H9 (cell line): ENCODE data around the gene RPRD2. TPM values are rescaled to one million over a fixed set of nuclear protein-coding genes. Genes with fewer than 3 reads are reported as not detected.
A peak's percentile ranks its signal among the peaks of the same experiment; 100 is the strongest.

Experiments used
- DNase-seq: peaks from one replicate; pipeline ENCODE4 v3.0.0-alpha.2; 2017
- H2AFZ ChIP-seq: one replicate; pipeline ENCODE4 v1.6.1; 2013; ENCODE audit warnings: mild to moderate bottlenecking, low read length, control low read depth, moderate library complexity
- H2AK5ac ChIP-seq: 2 replicates; pipeline ENCODE4 v1.6.1; 2013; ENCODE audit warnings: low read length, control low read depth, mixed read lengths; ENCODE audit not compliant: insufficient read length
- H2BK120ac ChIP-seq: one replicate; pipeline ENCODE4 v1.6.1; 2013; ENCODE audit warnings: low read depth, mild to moderate bottlenecking, low read length, control low read depth, inconsistent platforms; ENCODE audit not compliant: poor library complexity, severe bottlenecking
- H2BK12ac ChIP-seq: 2 replicates; pipeline ENCODE4 v1.6.1; 2013; ENCODE audit warnings: low read length, control low read depth, mixed read lengths, low read depth; ENCODE audit not compliant: insufficient read length
- H2BK15ac ChIP-seq: 2 replicates; pipeline ENCODE4 v1.6.1; 2013; ENCODE audit warnings: low read depth, low read length, control low read depth
- H2BK20ac ChIP-seq: one replicate; pipeline ENCODE4 v1.6.1; 2013; ENCODE audit warnings: low read depth, mild to moderate bottlenecking, low read length, control low read depth, inconsistent platforms; ENCODE audit not compliant: poor library complexity, severe bottlenecking
- H2BK5ac ChIP-seq: 2 replicates; pipeline ENCODE4 v1.6.1; 2013; ENCODE audit warnings: low read length, control low read depth, mixed read lengths; ENCODE audit not compliant: insufficient read length
- H3K14ac ChIP-seq: 2 replicates; pipeline ENCODE4 v1.6.1; 2013; ENCODE audit warnings: low read length, control low read depth; ENCODE audit not compliant: insufficient read depth
- H3K18ac ChIP-seq: 2 replicates; pipeline ENCODE4 v1.6.1; 2013; ENCODE audit warnings: low read depth, mild to moderate bottlenecking, mixed read lengths, low read length, control low read depth; ENCODE audit not compliant: insufficient read length
- H3K23ac ChIP-seq: 2 replicates; pipeline ENCODE4 v1.6.1; 2013; ENCODE audit warnings: low read length, control low read depth, mixed read lengths, low read depth; ENCODE audit not compliant: insufficient read length
- H3K23me2 ChIP-seq: 2 replicates; pipeline ENCODE4 v1.6.1; 2013; ENCODE audit warnings: low read depth, mild to moderate bottlenecking, mixed read lengths, low read length, control low read depth; ENCODE audit not compliant: insufficient read length, poor library complexity, severe bottlenecking
- H3K27ac ChIP-seq: 2 replicates; pipeline ENCODE4 v1.5.1; 2013; ENCODE audit warnings: low read length, control low read depth, mixed read lengths, low read depth; ENCODE audit not compliant: insufficient read length
- H3K27me3 ChIP-seq: 2 replicates; pipeline ENCODE4 v1.6.1; 2013; ENCODE audit warnings: low read length, control low read depth, inconsistent platforms; ENCODE audit not compliant: insufficient read depth
- H3K4ac ChIP-seq: 2 replicates; pipeline ENCODE4 v1.6.1; 2013; ENCODE audit warnings: low read depth, mild to moderate bottlenecking, control low read depth, inconsistent platforms, low read length, moderate library complexity
- H3K4me1 ChIP-seq: 2 replicates; pipeline ENCODE4 v1.6.1; 2013; ENCODE audit warnings: low read length, control low read depth, inconsistent platforms; ENCODE audit not compliant: insufficient read depth
- H3K4me2 ChIP-seq: 2 replicates; pipeline ENCODE4 v1.6.1; 2013; ENCODE audit warnings: low read length, control low read depth, mixed read lengths; ENCODE audit not compliant: insufficient read length, insufficient read depth
- H3K56ac ChIP-seq: 2 replicates; pipeline ENCODE4 v1.6.1; 2013; ENCODE audit warnings: low read depth, mild to moderate bottlenecking, mixed read lengths, low read length, control low read depth; ENCODE audit not compliant: insufficient read length
- H3K79me1 ChIP-seq: 2 replicates; pipeline ENCODE4 v1.6.1; 2013; ENCODE audit warnings: low read depth, mild to moderate bottlenecking, moderate library complexity, low read length, control low read depth, inconsistent platforms; ENCODE audit not compliant: insufficient read depth, poor library complexity, severe bottlenecking
- H3K79me2 ChIP-seq: 2 replicates; pipeline ENCODE4 v1.6.1; 2013; ENCODE audit warnings: low read length, control low read depth, inconsistent platforms; ENCODE audit not compliant: insufficient read depth
- H3K9ac ChIP-seq: 2 replicates; pipeline ENCODE4 v1.6.1; 2013; ENCODE audit warnings: low read length, control low read depth, mixed read lengths; ENCODE audit not compliant: insufficient read length; ENCODE audit errors: extremely low read depth
- H3K9me3 ChIP-seq: one replicate; pipeline ENCODE4 v1.6.1; 2013; ENCODE audit warnings: low read depth, low read length, inconsistent platforms; ENCODE audit not compliant: control insufficient read depth
- H3T11ph ChIP-seq: one replicate; pipeline ENCODE4 v1.6.1; 2013; ENCODE audit warnings: mild to moderate bottlenecking, low read length, control low read depth, inconsistent platforms
- H4K20me1 ChIP-seq: one replicate; pipeline ENCODE4 v1.6.1; 2013; ENCODE audit not compliant: control insufficient read depth, insufficient read length, insufficient read depth
- H4K5ac ChIP-seq: 2 replicates; pipeline ENCODE4 v1.6.1; 2013; ENCODE audit warnings: low read depth, mild to moderate bottlenecking, mixed read lengths, low read length, control low read depth; ENCODE audit not compliant: insufficient read length
- H4K8ac ChIP-seq: replicated peaks from 2 replicates; pipeline ENCODE4 v1.6.1; 2013; ENCODE audit warnings: low read length, control low read depth, mixed read lengths, low read depth; ENCODE audit not compliant: insufficient read length
- H4K91ac ChIP-seq: 2 replicates; pipeline ENCODE4 v1.6.1; 2013; ENCODE audit warnings: low read depth, mild to moderate bottlenecking, moderate library complexity, mixed read lengths, low read length, control low read depth; ENCODE audit not compliant: insufficient read length
- H3K27ac Mint-ChIP-seq, 3 experiments: 2 replicates in 2 of 3; 3 replicates in 1 of 3; pipeline ENCODE4 v1.8.0; 2020 to 2021; ENCODE audit warnings: mixed read lengths in 3 of 3, mild to moderate bottlenecking in 1 of 3, moderate library complexity in 1 of 3
- H3K27me3 Mint-ChIP-seq: 2 replicates; pipeline ENCODE4 v1.8.0; 2021; ENCODE audit warnings: low read depth, mild to moderate bottlenecking, moderate library complexity, mixed read lengths
- H3K36me3 Mint-ChIP-seq, 3 experiments: 2 replicates in 2 of 3; 3 replicates in 1 of 3; pipeline ENCODE4 v1.8.0; 2020 to 2021; ENCODE audit warnings: low read depth in 3 of 3, mixed read lengths in 3 of 3; ENCODE audit not compliant: insufficient read depth in 1 of 3
- H3K4me1 Mint-ChIP-seq, 2 experiments: 2 replicates each; pipeline ENCODE4 v1.8.0; 2020; ENCODE audit warnings: mixed read lengths in 2 of 2
- H3K4me3 Mint-ChIP-seq, 2 experiments: 2 replicates in 1 of 2; 3 replicates in 1 of 2; pipeline ENCODE4 v1.8.0; 2020 to 2021; ENCODE audit warnings: mild to moderate bottlenecking in 2 of 2, mixed read lengths in 2 of 2, moderate library complexity in 1 of 2
- H3K9me3 Mint-ChIP-seq, 2 experiments: 2 replicates in 1 of 2; 3 replicates in 1 of 2; pipeline ENCODE4 v1.8.0; 2020; ENCODE audit warnings: mild to moderate bottlenecking in 2 of 2, mixed read lengths in 2 of 2, moderate library complexity in 1 of 2
- CTCF ChIP-seq: fragments of 200-600 bp; sonication (generic); conservative IDR thresholded peaks from 3 replicates; pipeline ENCODE4 v1.8.0; 2021; ENCODE audit warnings: antibody characterized with exemption, mild to moderate bottlenecking
- WGBS: extraction: QIAGEN DNeasy Blood & Tissue Kit; methylation state at CpG from one replicate; pipeline ENCODE4 v1.1.7; 2013; ENCODE audit warnings: missing lambda C conversion rate, low lambda C conversion rate, mixed read lengths; ENCODE audit not compliant: insufficient read length; ENCODE audit errors: extremely low coverage; 5-methylcytosine and 5-hydroxymethylcytosine counted together
- total RNA-seq: library from RNA; stranded (reverse); gene quantifications from 2 replicates; pipeline ENCODE4 v1.2.1, GENCODE V29; 2021

The RPRD2 gene
- total RNA-seq, 1 experiment from 2014 or later: 39.0 TPM

DNA sequence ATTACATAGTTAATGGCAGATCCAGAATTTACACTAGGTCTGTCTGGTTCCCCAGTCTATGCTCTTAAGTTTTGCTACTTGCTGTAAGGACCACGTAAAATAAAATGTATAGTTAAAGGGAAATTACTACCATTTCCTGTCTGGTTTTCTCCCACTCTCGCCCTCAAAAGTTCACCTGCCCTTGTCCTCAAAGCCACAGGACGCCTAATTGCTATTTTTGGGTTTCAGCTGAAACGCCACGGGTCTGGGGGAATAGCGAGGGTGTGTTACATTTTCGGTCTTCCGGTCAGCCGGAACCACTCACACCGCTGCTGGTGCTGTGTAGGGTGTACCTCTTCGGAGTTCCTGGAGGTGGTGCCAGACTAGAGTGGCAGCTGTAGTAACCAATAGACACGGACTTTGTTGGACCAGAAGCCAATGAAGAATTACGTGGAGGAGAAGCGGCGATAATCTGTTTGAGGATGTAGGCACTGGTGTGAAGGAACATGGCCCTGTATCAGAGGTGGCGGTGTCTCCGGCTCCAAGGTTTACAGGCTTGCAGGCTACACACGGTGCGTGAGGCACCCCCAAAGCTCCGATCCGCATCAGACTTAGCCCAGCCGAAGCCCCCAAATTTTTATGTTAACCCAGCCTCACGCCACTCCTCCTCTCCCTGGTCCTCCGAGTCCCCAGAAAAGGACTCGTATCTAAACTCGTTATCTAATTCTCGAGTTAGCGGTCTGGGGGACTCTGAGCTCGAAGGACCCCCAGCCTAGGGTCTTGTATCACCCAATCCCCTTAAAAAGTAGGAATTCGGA, 123.2 kb downstream of the RPRD2 start, which contains the start of gene TARS2:
Gene TARS2 (plus strand): TSS at position 454 of the 797 bp plus-strand sequence. CDS start 32 bp downstream, at position 486.
- Histone ChIP-seq H3K79me2 (no peaks in the 10 kb centered on the region), H3K9ac (peak within 1 kb of the TSS; percentile 89), H2BK120ac (no peak within 1 kb of the TSS), H3K4me1 (no peaks in the 10 kb centered on the region), H3K23me2 (peaks cover 6% of the 10 kb centered on the region), H3K9me3 (no peaks in the 10 kb centered on the region), H2BK15ac (no peak within 1 kb of the TSS), H3K18ac (peak within 1 kb of the TSS; percentile 63), H2BK5ac (no peak within 1 kb of the TSS), H3K27me3 (no peaks in the 10 kb centered on the region), H3K14ac (peak within 1 kb of the TSS; percentile 72; the same call in 1 of the 2 replicates), H4K5ac (no peak within 1 kb of the TSS), H3T11ph (no peak within 1 kb of the TSS), H3K23ac (no peak within 1 kb of the TSS), H2AFZ (peak within 1 kb of the TSS; percentile 94), H4K20me1 (no peaks in the 10 kb centered on the region), H3K4me2 (peak within 1 kb of the TSS; percentile 93), H4K8ac (no peak within 1 kb of the TSS), H4K91ac (no peak within 1 kb of the TSS), H3K56ac (no peak within 1 kb of the TSS), H2AK5ac (no peak within 1 kb of the TSS), H2BK12ac (no peak within 1 kb of the TSS), H2BK20ac (no peak within 1 kb of the TSS), H3K79me1 (no peaks in the 10 kb centered on the region), H3K27ac (no peak within 1 kb of the TSS), H3K4ac (no peak within 1 kb of the TSS)
- no CpG with 5 or more reads among the region's 30 CpGs for WGBS
- TF ChIP-seq CTCF: no peak
- Mint-ChIP-seq H3K27me3 (no peaks in the 10 kb centered on the region), H3K9me3 (no peaks in the 10 kb centered on the region; a peak in 1 of 5 replicates), H3K4me3 (peak within 1 kb of the TSS; percentile 99 to 100), H3K36me3 (peaks cover 16 to 32% (median 29%) of the 10 kb centered on the region in 3 experiments; a peak in 6 of 7 replicates), H3K27ac (peak within 1 kb of the TSS; percentile 90 to 99 (median 99)), H3K4me1 (peaks cover 5 to 10% of the 10 kb centered on the region in 2 experiments)
- DNase-seq: peak; percentile 98
